ENCODE data around the gene CLDN16.

CLDN16 gene, protein sequence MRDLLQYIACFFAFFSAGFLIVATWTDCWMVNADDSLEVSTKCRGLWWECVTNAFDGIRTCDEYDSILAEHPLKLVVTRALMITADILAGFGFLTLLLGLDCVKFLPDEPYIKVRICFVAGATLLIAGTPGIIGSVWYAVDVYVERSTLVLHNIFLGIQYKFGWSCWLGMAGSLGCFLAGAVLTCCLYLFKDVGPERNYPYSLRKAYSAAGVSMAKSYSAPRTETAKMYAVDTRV

DNA sequence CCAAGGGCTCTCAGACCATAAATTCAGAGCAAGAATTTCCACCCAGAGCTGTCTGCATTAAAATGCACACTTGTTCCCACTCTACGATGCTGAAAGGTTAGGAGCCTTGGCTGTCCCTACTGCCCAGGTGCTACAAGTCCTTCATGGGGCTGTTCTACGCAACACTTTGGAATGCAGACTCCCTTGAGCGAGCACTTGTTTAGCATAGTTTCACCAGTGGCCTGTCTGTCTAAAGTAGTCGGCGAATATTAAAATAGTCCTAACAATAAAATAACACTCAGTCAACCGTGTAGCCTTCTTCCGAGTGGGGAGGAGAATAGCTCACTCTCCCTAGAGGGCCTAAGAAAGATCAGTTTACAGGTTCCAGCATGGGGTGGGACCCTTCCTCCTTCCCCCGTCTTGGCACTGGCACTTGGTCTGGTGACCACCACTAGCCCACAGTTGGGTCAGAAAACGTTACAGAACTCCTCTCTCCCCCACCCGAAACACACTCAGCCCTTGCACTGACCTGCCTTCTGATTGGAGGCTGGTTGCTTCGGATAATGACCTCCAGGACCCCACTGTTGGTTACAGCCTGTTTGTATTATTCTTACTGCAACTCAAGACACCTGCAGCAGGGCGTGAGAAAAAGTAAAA is at the start of gene CLDN16:
TSS of gene CLDN16 (plus strand) at position 586 of the 636 bp plus-strand sequence. CDS start 167 bp downstream, outside the sequence.
- DNase-seq, result no peak

DNA sequence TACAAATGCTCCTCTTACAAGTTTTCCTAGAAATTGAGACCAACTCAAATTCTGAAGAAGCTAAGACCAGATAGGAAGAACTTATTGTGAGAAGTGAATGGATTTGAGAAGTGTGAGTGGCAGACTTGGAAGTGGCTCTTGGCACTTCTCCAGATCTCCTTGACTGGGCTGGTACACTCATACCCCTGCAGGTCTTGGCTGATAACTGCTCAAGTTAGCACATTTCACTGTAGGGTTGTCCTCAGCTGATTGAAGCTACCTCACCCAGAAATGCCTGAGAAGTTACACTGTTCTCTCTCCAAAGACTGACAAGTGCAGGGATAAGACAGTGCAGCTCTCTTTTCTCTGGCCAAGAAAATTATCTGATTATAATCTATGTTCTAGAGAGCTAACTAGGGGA is 49.2 kb upstream of the CLDN16 start:
- no peak for DNase-seq

DNA sequence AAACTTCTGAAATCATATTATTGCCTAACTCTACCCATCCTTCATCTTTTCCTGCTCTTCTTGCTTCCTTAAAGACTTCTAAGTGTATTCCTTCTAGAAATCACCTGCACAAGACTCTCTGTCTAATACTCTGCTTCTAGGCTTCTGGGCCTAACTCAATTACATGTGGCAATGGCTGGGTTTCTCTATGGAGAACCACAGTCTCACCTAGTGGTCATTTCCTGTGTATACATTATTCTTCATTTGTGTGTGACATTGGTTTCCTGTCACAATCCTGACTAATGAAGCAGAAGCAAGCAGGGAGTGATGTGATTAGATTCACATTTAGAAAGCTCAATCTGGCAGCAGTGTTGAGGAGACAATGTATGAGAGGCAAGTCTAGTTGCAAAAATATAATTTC is 48.8 kb upstream of the CLDN16 start:
- peak; percentile 9 for DNase-seq

DNA sequence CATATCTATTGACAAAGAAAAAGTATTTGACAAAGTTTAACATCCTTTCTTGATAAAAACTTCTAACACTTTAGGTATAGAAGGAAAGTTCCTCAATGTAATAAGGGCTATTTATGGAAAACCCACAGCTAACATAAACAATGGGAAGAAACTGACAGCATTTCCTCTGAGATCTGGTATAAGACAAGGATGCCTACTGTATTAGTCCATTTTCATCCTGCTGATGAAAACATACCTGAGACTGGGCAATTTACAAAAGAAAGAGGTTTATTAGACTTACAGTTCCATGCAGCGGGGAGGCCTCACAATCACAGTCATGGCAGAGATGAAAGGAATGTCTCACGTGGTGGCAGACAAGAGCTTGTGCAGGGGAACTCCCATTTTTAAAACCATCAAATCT is 47.9 kb upstream of the CLDN16 start:
- DNase-seq, result no peak

DNA sequence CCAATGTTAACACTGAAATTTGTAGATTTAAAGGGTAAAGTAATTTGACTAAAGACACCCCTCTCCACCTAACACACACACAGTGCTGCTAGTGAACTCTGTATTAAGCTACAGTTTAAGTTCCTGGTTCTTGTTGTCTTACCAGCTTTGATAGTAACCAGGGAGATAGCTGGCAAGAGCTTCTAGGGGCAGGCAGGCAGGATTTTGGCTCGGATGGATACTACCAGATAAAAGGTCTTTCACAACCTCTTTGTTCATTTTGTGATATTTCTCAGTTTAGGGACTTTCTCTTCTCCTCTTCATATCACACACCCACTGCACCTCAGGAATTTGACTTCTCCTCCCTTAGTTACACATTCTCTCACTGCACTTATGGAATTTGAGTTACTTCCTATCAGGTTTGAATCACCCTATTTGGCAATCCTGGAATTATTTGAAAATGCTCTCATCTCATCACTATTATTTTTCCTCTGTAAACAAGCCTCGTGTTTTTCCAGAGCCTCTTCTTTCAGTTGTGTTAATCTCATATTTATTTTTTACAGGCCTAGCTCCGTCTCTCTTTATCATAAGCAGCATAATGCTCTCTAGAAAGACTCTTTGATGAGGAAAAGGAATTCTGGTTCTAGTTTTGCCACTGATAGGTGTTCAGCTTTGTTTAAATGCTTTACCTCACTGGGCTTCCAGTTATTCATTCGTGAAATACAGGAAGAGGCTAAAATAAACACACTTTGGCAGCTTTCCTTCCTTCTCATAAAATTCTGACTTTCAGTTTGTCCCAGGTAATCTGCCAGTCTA is 42.7 kb upstream of the CLDN16 start:
- DNase-seq, result no peak

DNA sequence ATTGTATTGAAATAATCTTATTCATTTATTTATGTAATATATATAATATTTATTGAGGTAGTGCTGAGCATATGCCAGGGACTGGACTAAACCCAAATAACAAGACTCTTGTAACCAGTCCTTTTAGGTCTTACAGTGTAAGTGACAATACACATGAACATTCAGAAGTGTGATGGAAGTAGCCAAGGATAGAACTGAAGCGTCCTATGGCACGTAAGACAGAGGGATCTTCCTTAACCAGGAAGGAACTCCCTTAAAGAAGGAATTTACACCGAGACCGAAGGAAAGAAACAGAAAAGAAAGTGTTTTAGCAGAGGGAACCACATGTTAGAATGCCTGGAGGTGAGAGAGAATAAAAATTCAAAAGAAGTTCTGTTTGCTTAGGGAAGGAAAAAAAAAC is 42.1 kb upstream of the CLDN16 start:
- DNase-seq, result no peak

DNA sequence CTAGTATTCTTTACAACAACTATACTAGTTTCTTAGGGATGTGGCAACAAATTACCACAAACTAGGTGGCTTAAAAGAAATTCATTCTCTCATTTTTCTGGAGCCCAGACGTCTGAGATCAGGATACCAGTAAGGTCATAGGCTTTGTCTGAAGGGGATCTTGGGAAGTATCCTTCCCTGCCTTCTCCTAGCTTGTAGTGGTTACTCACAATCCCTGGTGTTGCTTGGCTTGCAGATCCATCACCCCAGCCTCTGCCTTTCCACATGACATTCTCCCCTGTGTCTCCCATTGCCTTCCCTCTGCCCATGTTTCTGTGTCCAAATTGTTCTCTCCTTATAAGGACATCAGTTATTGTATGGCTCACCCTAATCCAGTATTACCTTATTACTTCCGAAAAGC is 41.4 kb upstream of the CLDN16 start:
- DNase-seq, result no peak

DNA sequence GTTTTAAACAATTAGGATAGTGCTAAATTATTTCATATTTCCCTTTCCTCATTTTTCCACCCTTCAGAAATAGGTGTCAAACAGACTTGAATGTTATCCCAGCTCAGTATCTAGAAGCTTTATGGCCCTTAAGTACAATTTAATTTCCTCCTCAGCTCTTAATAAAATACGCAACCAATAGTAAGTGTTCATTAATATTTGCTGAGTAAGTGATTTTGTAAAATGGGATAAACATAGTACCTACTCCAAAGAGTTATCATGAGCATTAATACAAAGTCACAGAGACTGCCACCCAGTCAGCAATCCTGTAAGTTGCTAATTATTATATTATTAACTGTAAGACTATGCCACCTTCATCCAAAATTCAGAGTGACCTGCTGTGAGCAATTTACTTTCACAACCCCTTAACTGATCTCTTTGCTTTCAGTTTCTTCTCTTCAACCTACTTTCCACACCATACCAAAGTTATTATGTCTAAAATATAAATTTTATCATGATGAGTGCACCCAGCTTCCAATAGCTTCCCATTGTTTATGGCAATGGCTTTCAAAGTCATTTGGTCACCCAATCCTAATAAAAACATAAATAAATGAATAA is 35.0 kb upstream of the CLDN16 start:
- DNase-seq, result no peak

DNA sequence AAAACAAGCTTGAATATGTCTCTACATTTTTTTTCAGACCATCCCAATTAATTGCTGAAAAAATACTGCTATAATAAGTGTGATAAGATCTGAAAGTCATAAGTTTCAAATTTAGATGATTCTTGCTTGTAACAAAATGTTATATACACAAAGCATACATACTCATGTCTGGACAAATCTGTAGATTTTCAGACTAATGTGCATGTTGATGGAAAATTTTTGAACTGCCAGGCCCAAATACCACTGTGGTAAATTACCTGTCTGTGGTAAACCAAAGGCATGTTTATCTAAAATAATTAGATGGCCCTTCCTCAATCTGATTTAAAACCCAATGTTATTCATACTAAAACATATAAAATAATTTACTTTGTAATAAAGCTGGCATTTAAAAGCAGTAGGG is 31.7 kb upstream of the CLDN16 start:
- no peak for DNase-seq

DNA sequence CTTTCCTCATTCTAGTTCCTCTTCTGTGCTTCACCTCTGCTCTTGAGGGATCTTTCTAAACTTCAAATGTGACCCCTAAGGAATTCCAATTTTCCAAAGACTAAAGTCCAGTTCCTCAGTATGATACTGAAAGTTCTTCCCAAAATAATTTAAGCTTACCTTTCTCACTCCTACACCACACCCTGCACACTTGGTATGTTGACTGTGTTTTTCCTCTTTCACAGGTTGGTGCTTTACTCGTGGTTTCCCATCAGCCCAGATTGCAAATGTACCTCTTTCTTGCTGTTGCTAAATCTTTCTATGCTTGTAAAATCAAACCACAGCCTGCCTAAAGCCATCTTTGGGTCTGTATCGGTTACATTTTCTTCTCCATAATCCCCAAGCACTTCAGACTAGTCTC is 30.5 kb upstream of the CLDN16 start:
- DNase-seq, result no peak

DNA sequence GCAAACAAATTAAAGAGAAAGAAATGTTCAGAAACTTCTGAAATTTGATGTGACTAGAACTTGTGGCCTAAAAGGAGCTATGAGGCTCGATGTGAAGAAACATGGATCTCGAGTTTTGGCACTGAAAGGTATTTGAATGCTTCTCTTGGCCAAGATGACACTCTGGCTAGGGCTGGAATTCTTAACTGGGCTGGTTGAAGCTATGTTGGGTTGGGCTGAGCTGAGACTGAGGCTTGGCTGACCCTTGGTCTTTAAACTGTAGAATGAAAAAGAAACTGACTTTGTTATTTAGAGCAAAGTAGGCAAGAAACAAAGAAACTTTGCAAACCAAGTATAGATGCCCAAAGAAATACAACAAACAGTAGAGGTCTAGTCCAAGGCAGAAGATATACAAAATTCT is 28.1 kb upstream of the CLDN16 start:
- DNase-seq, result no peak

DNA sequence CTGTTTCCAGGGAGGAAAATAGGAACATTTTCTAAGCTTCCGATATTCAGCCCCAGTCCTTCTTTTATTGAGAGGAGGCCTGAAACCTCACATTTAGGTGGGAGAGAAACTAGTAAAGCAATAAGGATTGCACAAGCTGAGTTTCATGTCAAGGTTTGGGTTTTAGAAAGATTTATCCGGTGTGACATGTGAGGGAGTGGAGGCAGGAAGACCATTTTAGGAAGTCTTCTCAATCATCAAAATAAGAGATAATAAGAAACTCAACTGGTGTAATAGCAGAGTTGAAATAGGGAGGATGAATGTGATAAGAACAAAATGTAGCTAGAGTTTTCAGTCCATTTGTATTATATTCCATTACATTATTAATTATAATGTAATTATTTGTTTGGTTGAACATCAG is 27.7 kb upstream of the CLDN16 start:
- DNase-seq, result no peak

DNA sequence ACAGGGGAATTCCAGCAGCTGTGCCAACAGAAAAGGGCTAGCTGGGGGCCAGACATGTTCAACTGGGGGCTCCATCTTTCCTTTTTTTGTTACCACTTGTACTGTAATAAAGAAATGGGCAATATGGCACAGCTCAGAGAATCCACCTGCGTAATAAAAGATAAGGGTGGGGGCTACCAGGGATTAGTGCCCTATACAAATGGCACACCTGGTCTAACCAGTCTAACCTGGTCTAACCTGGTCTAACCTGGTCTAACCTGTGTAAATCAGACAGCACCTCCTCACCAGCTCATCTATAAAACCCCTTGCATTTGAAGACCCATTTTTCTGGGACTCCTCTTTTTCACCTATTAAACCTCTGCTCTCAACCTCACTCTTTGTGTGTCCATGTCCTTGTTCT is 26.2 kb upstream of the CLDN16 start:
- DNase-seq, result no peak

DNA sequence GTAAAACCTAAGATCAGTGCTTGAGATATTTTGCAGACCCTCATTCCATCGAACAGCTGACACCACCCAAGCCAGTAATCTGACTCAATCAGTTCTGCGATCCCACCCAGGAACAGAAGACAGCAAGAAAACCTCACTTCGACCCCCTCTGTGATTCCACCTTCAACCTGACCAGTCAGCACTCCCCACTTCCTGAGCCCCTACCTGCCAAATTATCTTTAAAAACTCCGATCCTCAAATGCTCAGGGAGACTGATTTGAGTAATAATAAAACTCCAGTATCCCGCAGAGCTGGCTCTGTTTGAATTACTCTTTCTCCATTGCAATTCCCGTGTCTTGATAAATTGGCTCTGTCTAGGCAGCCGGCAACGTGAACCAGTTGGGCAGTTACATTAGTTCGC is 25.7 kb upstream of the CLDN16 start:
- no peak for DNase-seq

DNA sequence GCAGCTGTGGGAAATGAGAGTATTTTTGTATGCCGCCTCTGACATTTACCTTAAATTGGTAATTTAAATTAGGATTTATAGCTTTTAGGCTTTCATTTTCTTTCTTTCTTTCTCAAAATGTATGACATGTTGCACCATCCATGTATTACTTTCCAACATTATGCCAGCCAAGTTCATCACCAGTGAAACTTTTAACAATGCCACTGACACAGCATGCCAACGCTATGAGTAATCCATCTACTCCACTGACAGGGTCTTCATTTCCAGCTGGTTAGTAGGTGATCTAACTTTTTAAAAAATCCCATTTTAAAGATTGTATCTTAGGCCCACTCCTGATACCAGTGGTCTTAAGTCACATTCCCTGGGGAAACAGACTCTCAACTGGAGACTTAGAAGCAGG is 21.8 kb upstream of the CLDN16 start:
- no peak for DNase-seq

DNA sequence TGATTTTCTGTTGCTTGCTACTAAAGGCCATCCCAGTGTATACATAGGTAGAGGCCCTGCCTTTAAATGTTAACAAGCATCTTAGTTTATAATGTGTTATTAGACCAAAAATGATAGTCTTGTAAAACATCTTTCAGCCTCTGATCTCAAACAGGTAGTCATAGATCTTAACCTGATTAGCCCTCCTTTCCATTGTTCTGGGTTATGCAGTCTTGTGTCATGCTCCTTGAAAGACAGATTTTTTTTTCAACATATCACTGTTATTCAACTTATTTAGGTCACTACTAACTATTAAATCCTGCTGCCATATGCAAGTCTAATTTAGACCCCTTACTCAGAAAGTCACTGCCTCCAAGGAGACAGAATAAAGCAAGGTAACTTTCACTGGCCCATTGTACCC is 19.1 kb upstream of the CLDN16 start:
- DNase-seq, result no peak

DNA sequence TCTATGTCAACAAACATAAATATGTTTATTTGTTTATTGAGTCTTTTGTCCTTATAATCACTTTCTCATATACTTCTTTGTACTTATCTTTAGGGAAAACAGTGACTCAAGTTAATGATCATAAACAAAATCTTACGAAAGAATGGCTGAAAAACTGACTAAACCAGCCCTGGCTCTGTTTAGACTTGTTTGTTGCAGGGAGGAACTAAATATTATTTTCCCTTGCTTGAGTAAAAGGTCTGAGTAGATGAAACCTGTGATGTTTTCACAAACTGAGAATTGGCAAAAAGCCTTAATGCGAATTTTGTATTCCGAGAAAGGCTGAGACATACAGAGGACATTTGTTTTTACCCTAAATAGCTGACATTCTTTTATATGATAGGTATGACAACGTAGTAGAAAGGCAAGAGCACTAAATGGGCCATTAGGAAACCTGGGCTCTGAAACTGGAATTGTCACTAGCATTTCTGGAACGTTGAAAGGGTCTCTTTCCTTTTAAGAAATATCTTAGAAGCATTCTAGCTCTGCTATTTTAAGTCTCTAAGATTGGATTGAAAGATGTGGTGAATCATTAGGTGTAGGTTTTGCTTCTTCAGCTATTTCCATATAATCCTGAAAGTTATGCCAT is 18.2 kb upstream of the CLDN16 start:
- no peak for DNase-seq

DNA sequence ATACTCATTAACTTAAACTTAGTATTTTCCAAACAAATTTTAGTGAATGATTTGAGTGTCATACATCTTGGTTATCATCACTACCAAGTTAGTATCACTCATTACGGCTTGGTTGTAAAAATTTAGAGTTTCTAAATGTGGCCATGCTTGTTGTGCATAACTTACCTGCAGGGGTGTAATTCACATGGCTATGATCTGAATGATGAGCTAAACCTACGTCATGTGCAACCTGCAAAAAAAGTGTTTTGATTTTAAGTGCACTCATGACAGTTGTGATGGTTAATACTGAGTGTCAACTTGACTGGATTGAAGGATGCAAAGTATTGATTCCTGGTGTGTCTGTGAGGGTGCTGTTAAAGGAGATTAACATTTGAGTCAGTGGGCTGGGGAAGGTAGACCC is 17.6 kb upstream of the CLDN16 start:
- no peak for DNase-seq

DNA sequence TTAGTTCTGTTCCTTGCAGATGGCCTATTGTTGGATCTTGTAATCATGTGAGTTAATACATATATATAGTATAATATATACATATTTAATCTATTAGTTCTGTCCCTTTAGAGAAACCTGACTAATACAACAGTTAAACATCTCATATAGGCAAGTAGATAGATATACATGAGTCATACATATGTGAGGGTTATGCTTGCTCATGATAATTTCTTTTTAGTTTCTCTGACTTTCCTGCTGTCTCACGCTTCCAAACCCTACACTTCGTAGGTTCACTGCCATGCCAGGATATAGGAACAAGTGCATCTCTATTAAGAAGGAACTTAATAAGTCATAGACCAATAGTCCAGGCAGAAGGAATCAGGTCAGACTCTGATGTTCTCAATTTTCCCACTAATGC is 16.8 kb upstream of the CLDN16 start:
- no peak for DNase-seq

DNA sequence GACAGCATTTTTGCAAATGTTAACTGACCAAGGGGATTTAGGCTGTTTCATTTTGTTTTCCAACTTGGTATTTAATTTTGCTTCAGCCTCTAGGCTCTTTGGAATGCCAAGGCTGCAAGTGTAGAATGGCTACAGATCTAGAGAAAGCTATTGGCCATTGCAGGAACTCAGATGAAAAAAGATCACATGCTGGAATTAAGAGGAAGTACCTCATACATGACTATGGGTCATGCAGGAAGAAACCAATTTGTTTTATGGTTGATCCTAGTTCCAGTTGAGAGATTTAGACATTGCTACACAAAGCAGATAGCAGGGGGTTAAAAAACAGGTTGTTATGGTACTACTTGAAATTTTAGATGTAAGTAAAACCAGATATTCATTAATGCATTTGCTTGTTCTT is 12.7 kb upstream of the CLDN16 start:
- no peak for DNase-seq

DNA sequence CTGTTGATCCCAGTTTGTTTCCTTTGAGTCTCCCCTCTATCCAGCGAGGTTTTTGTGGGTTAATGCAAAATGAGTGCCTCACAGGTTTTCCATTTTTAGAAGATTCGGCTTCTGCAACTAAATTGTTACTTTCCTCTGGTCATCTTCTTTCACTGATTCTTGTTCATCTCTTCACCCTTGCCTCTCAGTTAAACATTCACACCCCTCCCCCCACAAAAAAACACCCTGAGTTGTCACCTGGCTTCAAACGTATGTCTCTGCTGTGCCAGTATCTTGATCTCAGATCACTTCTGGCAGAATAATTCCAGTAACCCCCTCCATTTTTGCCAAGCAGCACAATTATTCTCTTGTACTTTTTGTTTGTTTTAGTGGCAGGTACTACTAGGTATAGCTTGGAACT is 12.3 kb upstream of the CLDN16 start:
- no peak for DNase-seq

DNA sequence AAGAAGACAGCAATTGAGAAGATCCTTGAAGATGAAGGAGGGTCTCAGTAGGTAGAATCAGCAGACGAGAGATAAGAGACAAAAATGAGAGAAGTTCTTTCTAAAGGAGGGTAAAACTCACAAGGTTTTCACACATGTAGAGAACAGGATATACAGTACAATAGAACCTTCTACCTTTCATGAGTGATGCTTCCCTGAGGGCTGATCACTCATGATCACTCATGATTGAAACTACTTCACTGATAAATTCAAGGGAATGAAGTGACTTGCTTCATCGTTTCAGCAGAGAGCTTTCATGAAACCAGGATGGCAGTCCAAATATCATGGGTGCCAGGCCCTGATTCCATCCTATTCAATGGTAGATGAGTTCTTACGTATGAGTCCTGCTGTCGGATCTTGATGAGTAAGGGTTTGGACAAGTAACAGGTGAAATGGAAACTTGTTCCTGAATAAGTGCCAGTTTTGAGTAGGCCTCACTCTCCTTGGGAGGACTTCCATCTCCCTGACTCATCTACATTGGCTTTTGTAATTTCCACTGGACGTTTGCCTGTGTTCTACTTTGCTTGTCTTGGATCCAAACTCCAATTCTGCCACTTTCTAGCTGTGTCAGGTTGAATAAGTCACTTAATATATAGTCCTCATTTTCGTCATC is 9.6 kb upstream of the CLDN16 start:
- DNase-seq, result no peak

DNA sequence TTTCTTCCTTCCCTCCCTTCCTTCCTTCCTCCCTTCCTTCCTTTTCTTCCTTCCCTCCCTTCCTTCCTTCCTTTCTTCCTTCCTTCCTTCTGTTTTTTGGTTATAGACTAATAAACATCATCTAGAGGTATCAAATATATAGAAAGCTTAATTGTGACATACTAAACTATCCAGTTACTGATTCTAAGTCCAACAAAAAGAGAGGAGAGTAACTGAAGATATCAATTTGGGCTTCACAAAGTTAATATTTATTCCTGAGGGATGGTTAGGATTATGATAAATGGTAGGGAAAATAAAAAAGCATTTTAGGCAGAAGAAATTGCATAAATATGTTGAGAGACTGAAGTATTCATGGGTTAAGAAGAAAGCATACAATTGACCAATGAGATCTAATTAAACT is 7.8 kb upstream of the CLDN16 start:
- no peak for DNase-seq

Data from activated CD4-positive, alpha-beta T cell treated with anti-CD3 and anti-CD28 coated beads, Interleukin-10, Interleukin-2, amounts not matched to agents 100 ng/mL and 50 ng/mL, durations not matched to agents 16 hours and 8 hours (primary cell).